ENCODE data around the gene CIDEB. TPM values are rescaled to one million over a fixed set of nuclear protein-coding genes. Genes with fewer than 3 reads are reported as not detected.
"Not testable (repeated sequence)": the region's sequence is repeated elsewhere in the genome, so short reads cannot be mapped to it uniquely, and the experiment has no call there.

CIDEB gene
- total RNA-seq, 2 donors from 2014 or later: 14.5 to 16.8 TPM

DNA sequence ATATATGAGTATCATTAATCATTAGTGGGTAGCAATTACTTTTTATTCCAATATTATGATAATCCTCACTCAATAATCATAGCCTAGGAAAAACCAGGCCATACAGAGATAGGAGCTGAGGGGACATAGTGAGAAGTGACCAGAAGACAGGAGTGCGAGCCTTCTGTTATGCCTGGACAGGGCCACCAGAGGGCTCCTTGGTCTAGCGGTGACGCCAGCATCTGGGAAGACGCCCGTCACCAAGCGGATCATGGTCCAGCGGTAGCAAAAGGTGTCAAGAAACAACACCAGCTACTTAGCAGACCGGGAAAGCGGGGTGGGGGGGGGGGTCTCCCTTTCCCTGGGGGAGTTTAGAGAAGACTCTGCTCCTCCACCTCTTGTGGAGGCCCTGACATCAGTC is 20.1 kb upstream of the CIDEB start:
- H3K9me3 ChIP-seq (ENCODE audit: control insufficient read depth, low read length, poor library complexity, severe bottlenecking); DNase-seq; ATAC-seq; H3K4me3 Mint-ChIP-seq; H3K36me3 Mint-ChIP-seq (ENCODE audit: low read depth): not testable (repeated sequence)
- H3K27me3 Mint-ChIP-seq: peaks cover 21% of the 10 kb centered on the region
- H3K4me1 Mint-ChIP-seq: peaks cover 47% of the 10 kb centered on the region
- peak overlapping the region; percentile 29 for H3K27ac Mint-ChIP-seq

DNA sequence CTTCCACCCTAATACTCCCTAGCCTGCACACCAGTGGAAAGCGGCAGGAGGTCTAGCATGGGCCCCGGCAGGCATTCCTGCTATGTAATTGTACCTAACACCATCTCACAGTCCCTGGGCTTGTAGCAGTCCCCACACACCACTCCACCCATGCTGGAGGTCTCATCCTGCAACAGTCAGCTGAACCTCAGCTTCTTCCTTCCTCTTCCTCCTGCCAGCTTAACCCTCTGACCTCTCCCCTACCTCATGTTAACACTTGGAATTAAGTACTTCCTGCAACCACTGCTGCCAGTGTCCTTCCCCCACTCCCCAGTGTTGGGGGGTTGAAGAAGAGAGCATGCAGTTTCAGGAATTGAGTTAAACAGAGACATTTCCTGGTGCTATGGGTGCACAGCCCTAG is 19.5 kb upstream of the CIDEB start:
- no peak overlapping the region for H3K4me3 Mint-ChIP-seq
- ATAC-seq (no peak), DNase-seq (no peak)
- peaks cover 43% of the 10 kb centered on the region for H3K4me1 Mint-ChIP-seq
- H3K27ac Mint-ChIP-seq: no peak overlapping the region
- no peaks in the 10 kb centered on the region for H3K36me3 Mint-ChIP-seq (ENCODE audit: low read depth)
- no peaks in the 10 kb centered on the region for H3K9me3 ChIP-seq (ENCODE audit: control insufficient read depth, low read length, poor library complexity, severe bottlenecking)
- H3K27me3 Mint-ChIP-seq: peaks cover 20% of the 10 kb centered on the region

DNA sequence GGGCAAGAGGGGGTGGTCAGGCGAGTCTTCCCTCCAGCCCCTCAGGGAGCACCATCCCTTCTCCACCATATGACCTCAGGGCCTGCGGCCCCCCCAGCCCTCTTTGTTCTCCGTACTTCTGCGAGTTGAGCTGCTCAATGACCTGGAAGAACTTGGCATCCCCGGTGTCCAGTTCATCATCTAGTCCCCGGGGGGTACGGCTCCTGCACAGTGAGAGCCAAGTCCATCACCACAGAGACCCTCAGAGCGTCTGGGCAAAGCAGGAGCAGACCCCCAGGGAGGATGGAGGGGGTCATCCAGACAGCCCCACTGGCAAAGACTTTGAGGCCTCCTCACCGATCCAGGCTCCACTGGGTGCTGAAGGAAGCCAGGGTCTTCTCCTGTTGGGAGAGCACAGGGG is 18.2 kb upstream of the CIDEB start:
- H3K27me3 Mint-ChIP-seq: peaks cover 17% of the 10 kb centered on the region
- DNase-seq (no peak), ATAC-seq (no peak)
- H3K9me3 ChIP-seq (ENCODE audit: control insufficient read depth, low read length, poor library complexity, severe bottlenecking): no peaks in the 10 kb centered on the region
- no peak overlapping the region for H3K4me3 Mint-ChIP-seq
- peaks cover 36% of the 10 kb centered on the region for H3K4me1 Mint-ChIP-seq
- no peaks in the 10 kb centered on the region for H3K36me3 Mint-ChIP-seq (ENCODE audit: low read depth)
- no peak overlapping the region for H3K27ac Mint-ChIP-seq

DNA sequence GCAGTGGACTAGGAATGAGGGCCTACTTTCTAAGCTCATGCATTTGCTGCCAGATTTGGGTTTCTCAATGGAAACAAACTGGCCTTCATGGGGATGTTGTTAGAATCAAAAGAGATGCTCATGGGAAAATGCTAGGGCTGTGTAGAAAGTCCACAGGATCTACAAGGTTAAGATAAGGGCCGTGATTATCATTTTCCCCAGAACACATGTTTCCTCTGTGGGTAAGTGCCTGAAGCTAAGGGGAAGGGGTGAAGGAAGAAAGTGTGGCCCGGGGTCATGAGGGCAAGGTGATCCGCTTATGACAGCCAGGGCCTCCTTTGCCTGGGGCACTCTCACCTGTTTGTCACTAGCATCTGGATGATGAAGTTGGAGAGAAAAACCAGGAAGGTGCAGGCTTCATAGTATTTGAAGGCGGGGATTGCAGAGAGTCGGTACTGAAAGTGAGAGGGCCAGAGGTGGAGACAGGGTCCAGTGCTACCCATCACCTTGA is 17.3 kb upstream of the CIDEB start:
- DNase-seq (no peak), ATAC-seq (no peak)
- Mint-ChIP-seq H3K36me3 (ENCODE audit: low read depth) (no peaks in the 10 kb centered on the region), H3K27ac (peak overlapping the region; percentile 41), H3K27me3 (peaks cover 14% of the 10 kb centered on the region), H3K4me3 (no peak overlapping the region), H3K4me1 (peaks cover 29% of the 10 kb centered on the region)
- H3K9me3 ChIP-seq (ENCODE audit: control insufficient read depth, low read length, poor library complexity, severe bottlenecking): no peaks in the 10 kb centered on the region

DNA sequence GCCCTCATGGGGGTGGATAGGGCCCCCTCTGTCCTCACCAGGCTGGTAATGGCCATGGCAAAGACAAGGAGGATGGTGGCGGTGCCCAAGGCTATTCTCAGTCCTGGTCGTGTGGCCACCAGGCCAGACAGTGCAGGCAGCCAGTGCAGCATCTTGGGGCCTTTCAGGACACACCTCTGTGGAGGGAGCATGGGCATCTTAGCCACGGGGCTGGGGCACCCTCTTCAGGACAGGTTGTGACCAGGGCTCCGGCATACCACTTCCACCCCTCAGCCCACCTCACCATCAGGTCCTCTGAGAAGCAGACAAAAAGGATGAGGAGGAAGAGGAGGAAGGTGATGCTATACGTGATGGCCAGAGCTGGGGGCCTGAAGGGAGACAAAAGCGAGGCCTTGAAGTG is 16.2 kb upstream of the CIDEB start:
- H3K9me3 ChIP-seq (ENCODE audit: control insufficient read depth, low read length, poor library complexity, severe bottlenecking): no peaks in the 10 kb centered on the region
- Mint-ChIP-seq H3K27ac (no peak overlapping the region), H3K27me3 (peaks cover 22% of the 10 kb centered on the region), H3K4me1 (peaks cover 19% of the 10 kb centered on the region), H3K36me3 (ENCODE audit: low read depth) (no peaks in the 10 kb centered on the region), H3K4me3 (no peak overlapping the region)
- DNase-seq (no peak), ATAC-seq (no peak)

DNA sequence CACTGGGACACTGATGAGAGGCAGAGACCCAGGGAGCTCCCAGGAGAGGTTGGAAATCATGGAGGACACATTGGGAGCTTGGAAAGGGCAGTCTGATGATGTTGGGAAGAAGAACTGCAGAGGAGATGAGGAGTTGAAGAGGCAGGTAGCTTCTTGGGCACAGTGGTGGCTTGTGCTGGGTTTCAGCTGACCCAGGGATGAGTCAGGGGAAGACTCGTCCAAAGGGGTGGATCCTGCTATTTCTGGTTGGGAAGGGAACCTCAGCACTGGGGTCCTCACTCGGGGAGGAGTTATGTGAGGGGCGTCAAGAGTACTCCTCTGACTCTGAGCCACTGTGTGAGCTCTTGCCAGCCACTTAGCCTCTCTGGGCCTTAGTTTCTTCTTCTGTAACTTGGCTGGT is 15.6 kb upstream of the CIDEB start:
- no peak for ATAC-seq
- Mint-ChIP-seq H3K27ac (peak overlapping the region; percentile 24), H3K4me3 (no peak overlapping the region), H3K27me3 (peaks cover 25% of the 10 kb centered on the region), H3K36me3 (ENCODE audit: low read depth) (no peaks in the 10 kb centered on the region), H3K4me1 (peaks cover 16% of the 10 kb centered on the region)
- DNase-seq: no peak
- H3K9me3 ChIP-seq (ENCODE audit: control insufficient read depth, low read length, poor library complexity, severe bottlenecking): no peaks in the 10 kb centered on the region

DNA sequence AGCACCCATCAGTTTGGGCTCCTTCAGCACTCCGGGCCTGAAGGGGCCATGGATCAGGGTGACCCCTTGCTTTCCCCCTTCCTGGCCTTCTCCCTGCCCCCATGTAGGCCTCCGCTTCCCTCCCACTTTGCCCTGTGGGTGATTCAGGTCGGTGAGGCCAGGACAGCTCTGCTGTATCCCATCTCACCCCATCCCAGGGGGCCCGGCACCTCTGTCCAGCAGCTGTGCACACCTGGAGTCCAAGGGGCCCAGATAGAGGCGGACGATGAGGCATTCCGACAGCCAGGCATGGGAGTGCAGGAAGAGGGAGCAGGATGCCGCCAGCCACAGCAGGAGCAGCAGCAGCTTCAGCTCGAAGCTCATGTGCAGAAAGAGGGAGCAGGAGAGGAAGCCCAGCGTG is 14.9 kb upstream of the CIDEB start:
- Mint-ChIP-seq H3K27me3 (peaks cover 25% of the 10 kb centered on the region), H3K4me1 (peaks cover 16% of the 10 kb centered on the region)
- ATAC-seq: no peak

DNA sequence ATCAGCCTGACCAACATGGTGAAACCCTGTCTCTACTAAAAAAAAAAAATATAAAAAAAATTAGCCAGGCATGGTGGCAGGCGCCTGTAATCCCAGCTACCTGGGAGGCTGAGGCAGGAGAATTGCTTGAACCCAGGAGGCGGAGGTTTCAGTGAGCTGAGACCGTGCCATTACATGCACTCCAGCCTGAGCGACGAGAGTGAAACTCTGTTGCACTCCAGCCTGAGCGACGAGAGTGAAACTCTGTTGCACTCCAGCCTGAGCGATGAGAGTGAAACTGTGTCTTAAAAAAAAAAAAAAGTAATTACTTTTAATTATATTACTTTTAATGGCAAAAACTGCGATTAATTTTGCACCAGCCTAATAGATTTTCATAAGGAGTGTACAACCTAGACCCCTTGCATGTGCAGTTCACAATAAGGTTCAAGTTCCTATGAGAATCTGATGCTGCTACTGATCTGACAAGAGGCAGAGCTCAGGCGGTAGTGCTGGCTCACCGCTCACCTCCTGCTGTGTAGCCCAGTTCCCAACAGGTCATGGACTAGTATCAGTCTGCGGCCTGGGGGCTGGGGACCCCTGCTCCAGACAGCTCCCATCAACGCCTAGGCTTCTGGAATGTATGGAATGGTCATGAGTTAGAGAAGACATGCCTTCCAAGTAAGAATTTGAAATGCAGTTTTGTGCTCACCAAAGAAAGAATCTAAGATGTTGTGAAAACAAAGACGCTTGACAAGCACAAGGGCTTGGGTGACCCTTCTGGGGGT is 13.6 kb upstream of the CIDEB start:
- Mint-ChIP-seq H3K4me3 (no peak overlapping the region), H3K36me3 (ENCODE audit: low read depth) (no peaks in the 10 kb centered on the region), H3K27ac (no peak overlapping the region), H3K27me3 (peaks cover 25% of the 10 kb centered on the region), H3K4me1 (peaks cover 13% of the 10 kb centered on the region)
- ATAC-seq (no peak), DNase-seq (no peak)
- no peaks in the 10 kb centered on the region for H3K9me3 ChIP-seq (ENCODE audit: control insufficient read depth, low read length, poor library complexity, severe bottlenecking)

More for the DNA sequence above, 14.9 kb upstream of the CIDEB start:
- Mint-ChIP-seq H3K36me3 (ENCODE audit: low read depth) (no peaks in the 10 kb centered on the region), H3K27ac (no peak overlapping the region), H3K4me3 (no peak overlapping the region)
- no peaks in the 10 kb centered on the region for H3K9me3 ChIP-seq (ENCODE audit: control insufficient read depth, low read length, poor library complexity, severe bottlenecking)
- no peak for DNase-seq

DNA sequence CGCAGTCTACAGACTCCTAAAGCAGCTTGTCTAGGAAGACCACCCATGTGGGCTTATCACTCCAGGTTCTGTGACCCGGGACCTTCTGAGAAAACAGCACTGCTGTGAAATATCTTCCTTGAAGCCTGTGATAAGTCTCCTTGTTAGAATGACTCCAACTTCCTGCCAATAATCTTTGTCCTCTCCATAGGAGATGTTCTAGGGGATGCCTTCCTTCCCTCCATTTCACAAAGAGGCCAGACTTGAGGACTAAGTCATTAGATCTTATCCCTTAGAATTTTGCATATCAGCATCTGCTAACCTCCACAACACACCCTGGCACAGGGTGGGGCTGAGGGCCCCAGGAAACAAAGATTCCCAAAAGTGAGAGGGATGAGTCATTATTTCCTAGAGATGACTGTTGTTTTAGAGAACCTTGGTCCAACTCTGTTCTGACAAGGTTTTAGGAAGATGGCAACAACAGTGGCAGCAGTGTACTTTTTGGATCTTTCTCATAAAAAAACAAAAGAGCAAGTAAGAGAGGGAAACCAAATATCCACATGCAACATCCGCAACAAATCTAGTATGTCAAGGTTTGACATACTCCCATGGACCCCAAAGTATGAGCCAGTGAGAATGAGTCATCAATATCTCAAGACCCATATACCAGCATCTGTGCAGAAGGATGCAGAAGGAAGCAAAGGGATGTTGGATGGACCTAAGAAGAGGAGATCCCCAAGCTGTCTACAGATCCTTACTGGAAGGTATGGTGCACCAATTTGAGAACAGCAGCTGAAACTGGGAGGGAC is 9.6 kb upstream of the CIDEB start:
- H3K9me3 ChIP-seq (ENCODE audit: control insufficient read depth, low read length, poor library complexity, severe bottlenecking): no peaks in the 10 kb centered on the region
- Mint-ChIP-seq H3K27ac (no peak overlapping the region), H3K4me3 (no peak overlapping the region), H3K27me3 (peaks cover 18% of the 10 kb centered on the region), H3K36me3 (ENCODE audit: low read depth) (peaks cover 3% of the 10 kb centered on the region), H3K4me1 (peaks cover 39% of the 10 kb centered on the region)
- ATAC-seq (no peak), DNase-seq (no peak)

DNA sequence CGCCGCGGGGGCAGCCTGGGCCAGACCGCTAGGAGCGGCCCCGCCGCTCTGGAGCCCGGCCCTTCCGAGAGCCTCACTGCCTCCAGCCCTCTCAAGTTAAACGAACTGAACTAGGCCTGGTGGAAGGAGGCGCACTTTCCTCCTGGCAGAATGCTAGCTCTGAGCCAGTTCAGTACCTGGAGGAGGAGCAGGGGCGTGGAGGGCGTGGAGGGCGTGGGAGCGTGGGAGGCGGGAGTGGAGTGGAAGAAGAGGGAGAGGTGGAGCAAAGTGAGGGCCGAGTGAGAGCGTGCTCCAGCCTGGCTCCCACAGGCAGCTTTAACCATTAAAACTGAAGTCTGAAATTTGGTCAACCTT is 8.8 kb upstream of the CIDEB start:
- H3K27ac Mint-ChIP-seq: no peak overlapping the region
- H3K4me3 Mint-ChIP-seq: no peak overlapping the region
- H3K36me3 Mint-ChIP-seq (ENCODE audit: low read depth): peaks cover 3% of the 10 kb centered on the region
- H3K27me3 Mint-ChIP-seq: peaks cover 18% of the 10 kb centered on the region
- no peaks in the 10 kb centered on the region for H3K9me3 ChIP-seq (ENCODE audit: control insufficient read depth, low read length, poor library complexity, severe bottlenecking)
- no peak for DNase-seq
- ATAC-seq: no peak
- H3K4me1 Mint-ChIP-seq: peaks cover 43% of the 10 kb centered on the region

DNA sequence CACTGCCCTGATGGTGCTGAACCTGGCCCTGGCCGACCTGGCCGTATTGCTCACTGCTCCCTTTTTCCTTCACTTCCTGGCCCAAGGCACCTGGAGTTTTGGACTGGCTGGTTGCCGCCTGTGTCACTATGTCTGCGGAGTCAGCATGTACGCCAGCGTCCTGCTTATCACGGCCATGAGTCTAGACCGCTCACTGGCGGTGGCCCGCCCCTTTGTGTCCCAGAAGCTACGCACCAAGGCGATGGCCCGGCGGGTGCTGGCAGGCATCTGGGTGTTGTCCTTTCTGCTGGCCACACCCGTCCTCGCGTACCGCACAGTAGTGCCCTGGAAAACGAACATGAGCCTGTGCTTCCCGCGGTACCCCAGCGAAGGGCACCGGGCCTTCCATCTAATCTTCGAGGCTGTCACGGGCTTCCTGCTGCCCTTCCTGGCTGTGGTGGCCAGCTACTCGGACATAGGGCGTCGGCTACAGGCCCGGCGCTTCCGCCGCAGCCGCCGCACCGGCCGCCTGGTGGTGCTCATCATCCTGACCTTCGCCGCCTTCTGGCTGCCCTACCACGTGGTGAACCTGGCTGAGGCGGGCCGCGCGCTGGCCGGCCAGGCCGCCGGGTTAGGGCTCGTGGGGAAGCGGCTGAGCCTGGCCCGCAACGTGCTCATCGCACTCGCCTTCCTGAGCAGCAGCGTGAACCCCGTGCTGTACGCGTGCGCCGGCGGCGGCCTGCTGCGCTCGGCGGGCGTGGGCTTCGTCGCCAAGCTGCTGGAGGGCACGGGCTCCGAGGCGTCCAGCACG is 8.2 kb upstream of the CIDEB start:
- Mint-ChIP-seq H3K27me3 (peaks cover 18% of the 10 kb centered on the region), H3K27ac (peak overlapping the region; percentile 96), H3K4me1 (peaks cover 46% of the 10 kb centered on the region), H3K4me3 (peak overlapping the region; percentile 61), H3K36me3 (ENCODE audit: low read depth) (peaks cover 3% of the 10 kb centered on the region)
- H3K9me3 ChIP-seq (ENCODE audit: control insufficient read depth, low read length, poor library complexity, severe bottlenecking): no peaks in the 10 kb centered on the region
- no peak for ATAC-seq
- DNase-seq: no peak

DNA sequence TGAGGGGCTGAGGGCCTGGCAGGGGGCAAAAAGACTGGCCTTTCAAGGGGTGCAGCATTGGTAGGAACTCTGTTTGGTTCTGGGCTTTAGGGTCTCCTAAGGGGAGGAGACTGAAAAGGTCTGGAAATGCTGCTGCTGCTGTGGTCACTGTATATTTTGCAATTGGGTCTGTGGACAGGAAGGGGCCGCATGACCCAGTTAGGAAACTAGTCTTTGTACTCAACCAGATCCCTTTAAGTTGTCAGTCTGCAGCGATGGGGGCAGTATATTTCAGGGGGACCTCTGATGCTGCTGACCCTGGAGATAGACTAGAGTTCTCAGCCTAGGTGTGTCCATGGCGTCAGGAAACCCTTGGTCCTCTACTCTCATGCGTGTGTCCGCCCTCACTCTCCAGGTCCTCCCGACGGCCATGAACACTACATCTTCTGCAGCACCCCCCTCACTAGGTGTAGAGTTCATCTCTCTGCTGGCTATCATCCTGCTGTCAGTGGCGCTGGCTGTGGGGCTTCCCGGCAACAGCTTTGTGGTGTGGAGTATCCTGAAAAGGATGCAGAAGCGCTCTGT is 7.5 kb upstream of the CIDEB start:
- no peaks in the 10 kb centered on the region for H3K9me3 ChIP-seq (ENCODE audit: control insufficient read depth, low read length, poor library complexity, severe bottlenecking)
- no peak for DNase-seq
- Mint-ChIP-seq H3K4me3 (peak overlapping the region; percentile 87), H3K27me3 (peaks cover 16% of the 10 kb centered on the region), H3K4me1 (peaks cover 47% of the 10 kb centered on the region), H3K27ac (peak overlapping the region; percentile 96), H3K36me3 (ENCODE audit: low read depth) (peaks cover 3% of the 10 kb centered on the region)
- no peak for ATAC-seq

All from T-helper 17 cell (primary cell).